Measurements from ENCODE around the gene SYNE3.
"Not testable (repeated sequence)": the region's sequence is repeated elsewhere in the genome, so short reads cannot be mapped to it uniquely, and the experiment has no call there.

- not testable (repeated sequence) for TF ChIP-seq CTCF (IDR thresholded peaks at IDR 0.05); EP300 (IDR thresholded peaks at IDR 0.05); POLR2A (IDR thresholded peaks at IDR 0.05; ENCODE audit: low read depth)
These were observed 6.1 kb downstream of the SYNE3 start for GRCh38 chr14:95510344-95510743.
